ENCODE data around the gene ARMH3.

- TF ChIP-seq CTCF (IDR thresholded peaks at IDR 0.05) (no peak), POLR2AphosphoS5 (IDR thresholded peaks at IDR 0.05) (no peak), POLR2A (IDR thresholded peaks at IDR 0.05; ENCODE audit: low read depth) (no peak), EP300 (IDR thresholded peaks at IDR 0.05) (no peak)
These were observed 205.2 kb downstream of the ARMH3 start for GRCh38 chr10:101850749-101851148.

All from esophagus muscularis mucosa (tissue), 4 donors.